K562 (cell line): Measurements from ENCODE around the gene USP43.

ENCODE experiments used
- CAMTA2 ChIP-seq: fragments of 250-450 bp; sonication (Bioruptor Pico); conservative IDR thresholded peaks from 2 replicates; pipeline ENCODE4 v1.5.1; 2022
- CTCF ChIP-seq, 3 experiments: IDR thresholded peaks in 2 of 3; conservative IDR thresholded peaks in 1 of 3; 2 replicates each; pipeline ENCODE4 v1.5.1; 2011 to 2012; ENCODE audit warnings: low read length in 3 of 3, mild to moderate bottlenecking in 3 of 3, control low read depth in 2 of 3, improper control_type of control experiment in 1 of 3, inconsistent platforms in 1 of 3, low read depth in 1 of 3, mixed read lengths in 1 of 3, moderate library complexity in 1 of 3; ENCODE audit not compliant: insufficient read depth in 2 of 3
- ELK1 ChIP-seq: sonication (generic); formaldehyde crosslinking; IDR thresholded peaks from 2 replicates; pipeline ENCODE4 v1.8.1; 2022; ENCODE audit warnings: missing genetic modification reagents
- GTF2F1 ChIP-seq: IDR thresholded peaks from 2 replicates; pipeline ENCODE4 v1.6.1; 2011; ENCODE audit warnings: low read depth, low read length, improper control_type of control experiment
- HDAC1 ChIP-seq, 2 experiments: fragments of 450-650 bp; IDR thresholded peaks; 2 replicates each; pipeline ENCODE4 v1.6.1; 2016 to 2017; ENCODE audit warnings: inconsistent platforms in 1 of 2, mild to moderate bottlenecking in 1 of 2, moderate library complexity in 1 of 2
- IFI16 ChIP-seq: fragments of 250-450 bp; sonication (Bioruptor Pico); IDR thresholded peaks from 2 replicates; pipeline ENCODE4 v2.1.2; 2022; ENCODE audit warnings: mild to moderate bottlenecking, inconsistent platforms
- JUN ChIP-seq, 2 experiments: sonication (generic) in 1 of 2; formaldehyde crosslinking in 1 of 2; IDR thresholded peaks; 2 replicates each; pipeline versions ENCODE4 v1.6.1 to v1.8.0; 2012 to 2022; ENCODE audit warnings: borderline replicate concordance in 2 of 2, mild to moderate bottlenecking in 2 of 2, improper control_type of control experiment in 1 of 2, low read depth in 1 of 2, low read length in 1 of 2, missing genetic modification reagents in 1 of 2
- POLR2A ChIP-seq: fragments of 450-650 bp; conservative IDR thresholded peaks from 2 replicates; pipeline ENCODE4 v1.6.1; 2016
- POLR2G ChIP-seq: fragments of 200-400 bp; formaldehyde crosslinking; IDR thresholded peaks from 2 replicates; pipeline ENCODE4 v1.6.1; 2017; ENCODE audit warnings: low read depth, mild to moderate bottlenecking, antibody characterized with exemption, low read length, moderate library complexity
- ZNF274 ChIP-seq: IDR thresholded peaks from 2 replicates; pipeline ENCODE4 v1.6.1; 2011; ENCODE audit warnings: low read depth, mild to moderate bottlenecking, low read length, moderate library complexity, borderline replicate concordance

GRCh38 chr17:9776911-9777310 lies 131.6 kb downstream of the USP43 start:
- TF ChIP-seq IFI16 (CRISPR knock-in tag) = no peak
- no peak for TF ChIP-seq CAMTA2 (CRISPR knock-in tag)
- no peak for TF ChIP-seq POLR2G
- TF ChIP-seq CTCF (IDR thresholded peaks at IDR 0.05 in 2 of 3, conservative IDR thresholded peaks at IDR 0.05 in 1 of 3; ENCODE audit: insufficient read depth in 2 of 3, low read depth in 1 of 3, low read length in 3 of 3) = no peak
- no peak for TF ChIP-seq POLR2A
- TF ChIP-seq ZNF274 = no peak
- no peak for TF ChIP-seq ELK1 (CRISPR knock-in tag)
- TF ChIP-seq HDAC1 (IDR thresholded peaks at IDR 0.05) = no peak
- TF ChIP-seq JUN (IDR thresholded peaks at IDR 0.05; ENCODE audit: borderline replicate concordance, low read depth, low read length) = no peak
- no peak for TF ChIP-seq JUN (CRISPR knock-in tag; IDR thresholded peaks at IDR 0.05; ENCODE audit: borderline replicate concordance)
- TF ChIP-seq GTF2F1 = no peak
